Prostate gland (tissue), 2 donors: Measurements from ENCODE around the gene TPRX1.
A peak's percentile ranks its signal among the peaks of the same experiment; 100 is the strongest.

Source experiments
- POLR2AphosphoS5 ChIP-seq: sonication (generic); formaldehyde crosslinking; IDR thresholded peaks from one replicate; pipeline ENCODE4 v1.6.1; 2017; ENCODE audit warnings: antibody characterized with exemption
- TF ChIP-seq, protein P1 (sequence below), 4 experiments: fragments of 200-600 bp in 2 of 4; fragments of 450-650 bp in 2 of 4; sonication (generic) in 2 of 4; IDR thresholded peaks; 1 replicate in 3 of 4; 2 replicates in 1 of 4; pipeline ENCODE4 v1.5.1; 2016 to 2019; ENCODE audit warnings: antibody characterized with exemption in 4 of 4, mild to moderate bottlenecking in 2 of 4, moderate library complexity in 2 of 4

- TF ChIP-seq, protein P1, sequence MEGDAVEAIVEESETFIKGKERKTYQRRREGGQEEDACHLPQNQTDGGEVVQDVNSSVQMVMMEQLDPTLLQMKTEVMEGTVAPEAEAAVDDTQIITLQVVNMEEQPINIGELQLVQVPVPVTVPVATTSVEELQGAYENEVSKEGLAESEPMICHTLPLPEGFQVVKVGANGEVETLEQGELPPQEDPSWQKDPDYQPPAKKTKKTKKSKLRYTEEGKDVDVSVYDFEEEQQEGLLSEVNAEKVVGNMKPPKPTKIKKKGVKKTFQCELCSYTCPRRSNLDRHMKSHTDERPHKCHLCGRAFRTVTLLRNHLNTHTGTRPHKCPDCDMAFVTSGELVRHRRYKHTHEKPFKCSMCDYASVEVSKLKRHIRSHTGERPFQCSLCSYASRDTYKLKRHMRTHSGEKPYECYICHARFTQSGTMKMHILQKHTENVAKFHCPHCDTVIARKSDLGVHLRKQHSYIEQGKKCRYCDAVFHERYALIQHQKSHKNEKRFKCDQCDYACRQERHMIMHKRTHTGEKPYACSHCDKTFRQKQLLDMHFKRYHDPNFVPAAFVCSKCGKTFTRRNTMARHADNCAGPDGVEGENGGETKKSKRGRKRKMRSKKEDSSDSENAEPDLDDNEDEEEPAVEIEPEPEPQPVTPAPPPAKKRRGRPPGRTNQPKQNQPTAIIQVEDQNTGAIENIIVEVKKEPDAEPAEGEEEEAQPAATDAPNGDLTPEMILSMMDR (IDR thresholded peaks at IDR 0.05), result peak in 1 of 4 experiments; percentile 25
- no peak for TF ChIP-seq POLR2AphosphoS5
Observed at GRCh38 chr19:47848823-47849473, 44.6 kb upstream of the TPRX1 start.
